Type B pancreatic cell (in vitro differentiated cells): ENCODE measurements around the gene HP. TPM values are rescaled to one million over a fixed set of nuclear protein-coding genes. Genes with fewer than 3 reads are reported as not detected.
"Not testable (repeated sequence)": the region's sequence is repeated elsewhere in the genome, so short reads cannot be mapped to it uniquely, and the experiment has no call there.

ENCODE experiments used
- DNase-seq: peaks from one replicate; pipeline ENCODE4 v3.0.0; 2021; ENCODE audit warnings: mixed read lengths; ENCODE audit not compliant: unreplicated experiment; ENCODE audit errors: extremely low spot score
- H3K27ac Mint-ChIP-seq: 2 replicates; pipeline ENCODE4 v1.8.0; 2021; ENCODE audit warnings: mild to moderate bottlenecking, mixed read lengths
- H3K27me3 Mint-ChIP-seq: 2 replicates; pipeline ENCODE4 v1.8.0; 2021; ENCODE audit warnings: mixed read lengths
- H3K36me3 Mint-ChIP-seq: 2 replicates; pipeline ENCODE4 v1.8.0; 2021; ENCODE audit warnings: mixed read lengths
- H3K4me1 Mint-ChIP-seq: one replicate; pipeline ENCODE4 v1.8.0; 2021; ENCODE audit warnings: mixed read lengths; ENCODE audit not compliant: unreplicated experiment
- H3K4me3 Mint-ChIP-seq: 2 replicates; pipeline ENCODE4 v1.8.0; 2021; ENCODE audit warnings: mild to moderate bottlenecking, mixed read lengths
- H3K9me3 Mint-ChIP-seq: 2 replicates; pipeline ENCODE4 v1.8.0; 2021; ENCODE audit warnings: mixed read lengths
- CTCF ChIP-seq: fragments of 200-600 bp; sonication (generic); conservative IDR thresholded peaks from 2 replicates; pipeline ENCODE4 v1.5.0; 2021; ENCODE audit warnings: antibody characterized with exemption, mild to moderate bottlenecking
- long read RNA-seq: library from polyadenylated mRNA; unstranded; transcript quantifications from one replicate; pipeline ENCODE4 v2.0.0, GENCODE V29; 2020
- total RNA-seq: library from RNA; stranded (reverse); gene quantifications from 2 replicates; pipeline ENCODE4 v1.2.1, GENCODE V29; 2021; ENCODE audit warnings: low replicate concordance

The HP gene
- total RNA-seq: not detected in 2 replicates
- long read RNA-seq: 0 reads

DNA sequence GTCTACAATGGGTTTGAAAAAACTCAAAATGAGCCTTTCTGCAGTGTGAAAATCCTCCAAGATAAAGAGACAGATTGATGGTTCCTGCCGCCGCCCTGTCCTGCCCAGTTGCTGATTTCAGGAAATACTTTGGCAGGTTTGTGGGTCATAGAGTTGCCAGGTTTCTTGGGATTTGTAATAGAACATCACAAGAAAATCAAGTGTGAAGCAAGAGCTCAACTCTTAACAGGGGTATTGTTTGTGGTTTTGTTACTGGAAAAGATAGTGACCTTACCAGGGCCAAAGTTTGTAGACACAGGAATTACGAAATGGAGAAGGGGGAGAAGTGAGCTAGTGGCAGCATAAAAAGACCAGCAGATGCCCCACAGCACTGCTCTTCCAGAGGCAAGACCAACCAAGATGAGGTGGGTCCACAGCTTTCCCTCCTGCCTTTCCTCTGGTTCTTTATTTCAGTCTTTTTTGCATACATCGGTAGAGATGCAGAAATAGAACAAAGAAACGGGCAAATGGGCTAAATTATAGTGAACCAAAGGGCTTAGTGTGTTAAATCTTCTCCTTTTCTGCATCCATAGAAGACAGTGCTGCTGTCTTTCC, at the start of gene HP:
Gene HP (plus strand): TSS at position 252 of the 594 bp plus-strand sequence. CDS start 148 bp downstream, at position 400.
- H3K9me3 Mint-ChIP-seq, H3K4me1 Mint-ChIP-seq, H3K4me3 Mint-ChIP-seq, H3K36me3 Mint-ChIP-seq, H3K27ac Mint-ChIP-seq, H3K27me3 Mint-ChIP-seq, DNase-seq: not testable (repeated sequence)

DNA sequence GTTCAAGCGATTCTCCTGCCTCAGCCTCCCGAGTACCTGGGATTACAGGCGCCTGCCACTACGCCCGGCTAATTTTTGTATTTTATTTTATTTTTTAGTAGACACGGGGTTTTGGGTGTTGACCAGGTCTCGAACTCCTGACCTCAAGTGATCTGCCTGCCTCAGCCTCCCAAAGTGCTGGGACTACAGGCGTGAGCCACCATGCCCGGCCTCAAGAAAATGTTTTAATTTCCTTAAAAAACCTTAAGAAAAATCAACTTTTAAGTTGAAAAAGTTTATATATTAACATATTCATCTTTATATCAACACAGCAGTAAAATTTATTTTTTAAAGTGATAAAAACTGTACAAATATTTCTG, 46.3 kb upstream of the HP start:
- H3K4me1 Mint-ChIP-seq, H3K9me3 Mint-ChIP-seq, DNase-seq, H3K27ac Mint-ChIP-seq, H3K36me3 Mint-ChIP-seq: not testable (repeated sequence)
- H3K27me3 Mint-ChIP-seq: peaks cover 17% of the 10 kb centered on the region
- H3K4me3 Mint-ChIP-seq: peak overlapping the region; percentile 97

GRCh38 chr16:72008424-72009216, 45.7 kb upstream of the HP start, which contains the start of gene DHODH:
Gene DHODH, plus strand, starts transcription at chr16:72008744. Its CDS starts 21 bp downstream, at chr16:72008765.
- TF ChIP-seq CTCF: peak; percentile 26
- DNase-seq: peak; percentile 97
- peaks cover 5% of the 10 kb centered on the region for H3K4me1 Mint-ChIP-seq
- peaks cover 4% of the 10 kb centered on the region for H3K36me3 Mint-ChIP-seq
- H3K27me3 Mint-ChIP-seq: peaks cover 12% of the 10 kb centered on the region
- H3K9me3 Mint-ChIP-seq: no peaks in the 10 kb centered on the region
- peak within 1 kb of the TSS; percentile 89 for H3K27ac Mint-ChIP-seq
- H3K4me3 Mint-ChIP-seq: peak within 1 kb of the TSS; percentile 97

GRCh38 chr16:72009779-72010178, 44.5 kb upstream of the HP start:
- peak overlapping the region; percentile 86 for H3K4me3 Mint-ChIP-seq
- H3K9me3 Mint-ChIP-seq: no peaks in the 10 kb centered on the region
- peaks cover 4% of the 10 kb centered on the region for H3K36me3 Mint-ChIP-seq
- peaks cover 5% of the 10 kb centered on the region for H3K4me1 Mint-ChIP-seq
- H3K27ac Mint-ChIP-seq: no peak overlapping the region
- H3K27me3 Mint-ChIP-seq: peaks cover 8% of the 10 kb centered on the region
- no peak for DNase-seq
- TF ChIP-seq CTCF: no peak

GRCh38 chr16:72012607-72013006, 41.7 kb upstream of the HP start:
- peaks cover 5% of the 10 kb centered on the region for H3K4me1 Mint-ChIP-seq
- H3K9me3 Mint-ChIP-seq: no peaks in the 10 kb centered on the region
- H3K27me3 Mint-ChIP-seq: no peaks in the 10 kb centered on the region
- no peak for TF ChIP-seq CTCF
- no peak overlapping the region for H3K27ac Mint-ChIP-seq
- no peak for DNase-seq
- H3K36me3 Mint-ChIP-seq: peaks cover 10% of the 10 kb centered on the region
- no peak overlapping the region for H3K4me3 Mint-ChIP-seq

DNA sequence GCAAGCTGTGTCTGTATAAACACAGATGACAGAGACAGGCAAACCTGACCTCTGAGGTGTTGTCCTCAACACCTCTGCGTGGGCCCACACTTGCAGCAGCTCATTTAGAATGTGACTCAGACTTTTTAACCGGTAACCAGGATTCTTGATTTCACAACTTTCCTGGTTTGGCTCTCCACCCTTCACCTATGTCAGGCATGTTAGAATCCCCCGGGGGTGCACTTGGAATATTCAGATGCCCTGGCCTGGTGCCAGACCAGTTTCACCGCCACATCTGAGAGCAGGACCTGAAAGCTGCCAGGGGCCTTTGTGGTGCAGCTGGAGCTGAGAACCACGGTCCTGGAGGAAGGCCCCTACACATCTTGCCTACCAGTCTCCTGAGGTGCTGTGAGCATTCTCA, 40.9 kb upstream of the HP start:
- no peak overlapping the region for H3K27ac Mint-ChIP-seq
- peaks cover 5% of the 10 kb centered on the region for H3K4me1 Mint-ChIP-seq
- H3K4me3 Mint-ChIP-seq: no peak overlapping the region
- no peaks in the 10 kb centered on the region for H3K27me3 Mint-ChIP-seq
- peaks cover 13% of the 10 kb centered on the region for H3K36me3 Mint-ChIP-seq
- no peak for TF ChIP-seq CTCF
- no peak for DNase-seq
- H3K9me3 Mint-ChIP-seq: no peaks in the 10 kb centered on the region
